AG10803 (cell line): ENCODE data around the gene NCK2.

Experiments used
- DNase-seq: peaks from one replicate; pipeline ENCODE4 v3.0.0; 2010; ENCODE audit warnings: low read depth
- H3K4me3 ChIP-seq: 2 replicates; pipeline ENCODE4 v1.5.1; 2011; ENCODE audit warnings: mild to moderate bottlenecking, low read length, control low read depth
- TF ChIP-seq, protein P1 (sequence below): conservative IDR thresholded peaks from 2 replicates; pipeline ENCODE4 v1.5.1; 2011; ENCODE audit warnings: mild to moderate bottlenecking, low read length, control low read depth, inconsistent platforms

The NCK2 gene

DNA sequence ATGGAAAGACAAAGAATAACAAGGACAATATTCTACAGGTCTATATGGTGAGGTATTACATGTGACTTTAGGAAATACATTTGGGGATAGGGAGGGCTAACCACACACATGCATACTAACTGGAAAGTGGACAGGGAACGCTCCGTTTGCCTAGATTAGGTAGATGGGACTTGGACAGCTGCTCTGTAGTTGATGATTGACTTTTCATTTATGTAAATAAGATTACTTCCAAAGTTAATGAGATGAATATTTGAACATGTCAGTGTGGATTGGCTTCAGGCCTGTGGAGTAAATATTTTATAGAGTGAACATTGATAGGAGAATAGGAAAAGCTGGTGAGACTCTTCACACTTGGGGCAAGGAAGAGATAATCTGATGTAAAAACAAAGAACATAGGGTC, 142.0 kb downstream of the NCK2 start:
- no peak overlapping the region for H3K4me3 ChIP-seq
- DNase-seq, result no peak
- TF ChIP-seq, protein P1, sequence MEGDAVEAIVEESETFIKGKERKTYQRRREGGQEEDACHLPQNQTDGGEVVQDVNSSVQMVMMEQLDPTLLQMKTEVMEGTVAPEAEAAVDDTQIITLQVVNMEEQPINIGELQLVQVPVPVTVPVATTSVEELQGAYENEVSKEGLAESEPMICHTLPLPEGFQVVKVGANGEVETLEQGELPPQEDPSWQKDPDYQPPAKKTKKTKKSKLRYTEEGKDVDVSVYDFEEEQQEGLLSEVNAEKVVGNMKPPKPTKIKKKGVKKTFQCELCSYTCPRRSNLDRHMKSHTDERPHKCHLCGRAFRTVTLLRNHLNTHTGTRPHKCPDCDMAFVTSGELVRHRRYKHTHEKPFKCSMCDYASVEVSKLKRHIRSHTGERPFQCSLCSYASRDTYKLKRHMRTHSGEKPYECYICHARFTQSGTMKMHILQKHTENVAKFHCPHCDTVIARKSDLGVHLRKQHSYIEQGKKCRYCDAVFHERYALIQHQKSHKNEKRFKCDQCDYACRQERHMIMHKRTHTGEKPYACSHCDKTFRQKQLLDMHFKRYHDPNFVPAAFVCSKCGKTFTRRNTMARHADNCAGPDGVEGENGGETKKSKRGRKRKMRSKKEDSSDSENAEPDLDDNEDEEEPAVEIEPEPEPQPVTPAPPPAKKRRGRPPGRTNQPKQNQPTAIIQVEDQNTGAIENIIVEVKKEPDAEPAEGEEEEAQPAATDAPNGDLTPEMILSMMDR, result no peak

DNA sequence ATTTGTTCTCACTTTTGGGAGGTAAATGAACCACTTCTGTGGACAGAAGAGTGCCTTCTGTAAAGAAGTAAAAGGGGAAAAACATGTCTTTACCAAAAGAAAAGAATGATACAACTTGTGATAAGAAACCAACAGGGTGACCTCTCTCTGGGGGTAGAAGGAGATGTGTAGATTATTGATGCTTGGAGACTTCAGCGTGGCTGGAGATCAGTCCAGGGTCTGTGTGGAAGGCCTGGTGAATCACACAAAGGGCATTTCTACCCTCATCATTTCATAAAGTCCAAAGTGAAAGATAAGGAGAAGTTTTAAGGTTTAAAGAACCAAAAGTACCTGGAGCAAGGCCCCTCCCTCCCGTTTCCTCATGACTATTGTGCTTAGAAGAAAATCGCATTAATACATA, 142.5 kb downstream of the NCK2 start:
- no peak overlapping the region for H3K4me3 ChIP-seq
- no peak for DNase-seq
- TF ChIP-seq, protein P1, result no peak

DNA sequence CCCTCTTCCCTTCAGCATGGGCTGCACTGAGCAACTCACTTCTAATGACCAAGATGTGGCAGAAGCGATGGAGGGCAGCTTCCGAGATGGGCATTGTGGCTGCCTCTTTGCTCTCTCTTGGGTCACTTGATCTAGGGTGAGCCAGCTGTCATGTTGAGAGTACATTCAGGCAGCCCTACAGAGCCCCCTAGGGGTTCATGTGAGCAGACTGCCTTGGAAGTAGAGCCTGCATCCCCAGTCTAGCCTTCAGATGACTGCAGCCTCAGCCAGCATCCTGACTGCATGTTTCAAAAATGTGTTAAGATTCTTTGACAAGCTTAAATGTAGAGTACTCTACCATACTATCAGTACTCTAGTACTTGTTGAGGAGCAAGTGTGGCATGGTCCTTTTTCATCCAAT, 143.9 kb downstream of the NCK2 start:
- TF ChIP-seq, protein P1, result no peak
- no peak overlapping the region for H3K4me3 ChIP-seq
- DNase-seq, result no peak

DNA sequence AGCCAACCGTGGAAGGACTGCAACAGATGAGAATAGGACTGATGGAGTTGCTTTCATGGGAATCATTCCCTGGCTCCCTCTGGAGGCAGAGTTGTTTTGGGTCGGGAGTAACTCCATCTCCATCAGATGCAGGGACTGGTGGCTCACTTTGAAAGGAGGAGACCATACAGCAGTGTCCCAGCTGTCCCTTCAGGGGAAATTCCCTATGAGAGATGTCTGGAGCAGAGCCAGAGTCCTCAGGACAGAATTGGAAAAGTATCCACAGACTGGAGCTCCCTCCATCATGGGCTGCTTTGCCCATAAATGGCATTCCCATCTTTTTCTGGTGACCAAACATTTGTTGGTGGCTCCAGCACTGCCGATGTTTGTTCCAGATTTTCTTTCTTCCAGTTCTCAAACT, 144.3 kb downstream of the NCK2 start:
- DNase-seq, result no peak

DNA sequence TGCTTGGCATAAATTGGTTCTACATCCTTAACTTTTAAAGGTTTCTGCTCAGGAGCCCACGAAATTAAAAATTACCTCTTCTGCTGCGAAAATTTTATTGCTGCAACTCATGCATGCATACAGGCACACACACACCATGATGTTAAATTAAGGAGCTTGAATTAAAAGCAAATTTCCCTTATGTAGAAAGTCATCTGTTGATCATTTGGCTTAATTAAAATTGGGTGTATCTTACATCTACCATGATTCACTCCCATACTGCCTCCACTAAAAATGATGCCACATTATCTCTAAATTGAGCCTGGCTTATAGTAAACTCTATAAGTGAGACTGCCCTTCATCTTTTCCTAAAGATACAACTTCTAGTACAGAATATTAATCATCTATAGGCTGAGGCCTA, 145.4 kb downstream of the NCK2 start:
- no peak for DNase-seq
- TF ChIP-seq, protein P1, result no peak
- H3K4me3 ChIP-seq, result no peak overlapping the region

More for the DNA sequence above, 144.3 kb downstream of the NCK2 start:
- H3K4me3 ChIP-seq, result no peak overlapping the region
- TF ChIP-seq, protein P1, result no peak

DNA sequence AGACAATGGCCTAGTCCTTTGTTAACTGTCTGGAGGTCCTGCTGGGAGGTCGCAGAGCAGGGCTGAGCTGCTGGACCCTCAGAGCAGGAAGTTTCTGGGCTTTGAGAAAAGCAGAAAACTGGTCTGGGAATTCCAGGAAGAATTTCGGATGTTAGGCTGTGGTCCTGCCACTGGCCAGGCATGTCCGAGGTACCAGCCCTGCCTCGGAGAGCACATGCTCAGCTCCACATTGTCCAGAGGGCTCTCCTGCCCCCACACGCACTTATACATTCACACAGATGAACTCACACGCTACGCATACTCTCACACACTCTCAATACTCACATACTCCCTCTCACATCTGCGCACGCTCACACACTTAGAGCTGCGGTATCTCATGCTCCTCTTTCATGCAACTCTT, 146.1 kb downstream of the NCK2 start:
- DNase-seq, result no peak
- H3K4me3 ChIP-seq, result no peak overlapping the region
- TF ChIP-seq, protein P1, result no peak

DNA sequence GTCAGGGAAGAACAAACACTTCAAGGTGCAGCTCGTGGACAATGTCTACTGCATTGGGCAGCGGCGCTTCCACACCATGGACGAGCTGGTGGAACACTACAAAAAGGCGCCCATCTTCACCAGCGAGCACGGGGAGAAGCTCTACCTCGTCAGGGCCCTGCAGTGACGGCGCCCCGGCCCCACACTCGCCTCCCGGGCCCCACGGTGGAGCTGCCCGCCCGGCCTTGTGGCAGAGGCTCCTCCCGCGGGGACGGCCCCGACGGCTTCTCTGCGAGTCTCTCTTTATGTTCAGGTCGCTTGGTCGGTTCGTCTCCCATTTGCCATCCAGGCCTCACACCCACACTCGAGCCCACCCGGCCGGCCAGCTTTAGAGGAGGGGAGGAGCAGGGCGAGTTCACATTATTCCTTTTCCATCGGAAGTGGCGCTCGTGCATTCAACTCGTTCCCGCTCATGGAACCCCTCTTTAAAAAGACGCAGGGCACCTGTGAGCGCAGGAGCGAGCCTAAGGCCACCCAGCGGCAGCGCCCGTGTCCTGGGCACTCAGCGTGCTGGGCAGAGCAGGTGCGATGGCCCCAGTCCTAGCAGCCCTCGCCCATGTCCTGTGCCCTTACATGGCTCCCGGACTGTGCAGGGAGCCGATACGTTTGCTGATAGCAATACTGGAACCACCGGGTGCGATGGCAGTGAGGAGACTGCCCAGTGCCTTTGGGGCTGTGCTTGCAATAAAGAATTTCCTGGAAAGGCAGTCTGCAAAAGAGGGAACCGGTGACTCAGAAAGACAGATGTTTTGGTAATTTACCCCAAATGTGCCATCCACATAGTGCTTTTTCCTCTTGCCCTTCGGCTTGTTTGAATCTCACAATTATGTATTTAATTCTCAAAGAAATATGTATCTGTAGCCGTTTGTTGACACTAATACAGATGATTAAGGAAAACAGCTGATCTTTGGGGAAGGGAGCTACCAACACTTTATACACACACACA, 148.6 kb downstream of the NCK2 start:
- H3K4me3 ChIP-seq, result no peak overlapping the region
- DNase-seq, result peak; percentile 55
- TF ChIP-seq, protein P1, result no peak
